GM19351 (cell line): Measurements from ENCODE around the gene DOCK9.
"Not testable (repeated sequence)": the region's sequence is repeated elsewhere in the genome, so short reads cannot be mapped to it uniquely, and the experiment has no call there.

Source experiments
- ATAC-seq: cut with Tn5 transposase; IDR thresholded peaks from one replicate; pipeline ENCODE4 v1.9.1; 2021; ENCODE audit warnings: mild to moderate bottlenecking, moderate library complexity; ENCODE audit not compliant: unreplicated experiment

Gene DOCK9

DNA sequence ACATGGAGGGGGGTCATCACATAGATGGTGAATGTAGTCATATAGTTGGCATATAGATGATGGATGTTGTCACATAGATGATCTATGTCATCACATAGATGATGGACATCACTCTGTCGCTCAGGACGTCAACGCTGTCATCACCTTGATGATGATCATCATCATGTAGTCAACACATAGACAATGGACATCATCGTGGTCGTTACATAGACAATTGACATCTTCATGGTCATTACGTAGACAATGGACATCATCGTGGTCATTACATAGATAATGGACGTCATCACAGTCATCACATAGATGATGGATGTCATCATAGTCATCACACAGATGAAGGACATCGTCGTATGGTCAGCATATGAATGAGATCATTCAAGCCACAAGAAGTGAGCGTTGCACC, 196.8 kb downstream of the DOCK9 start:
- ATAC-seq = no peak

GRCh38 chr13:98780451-98780850, 197.4 kb downstream of the DOCK9 start:
- no peak for ATAC-seq

- ATAC-seq = no peak
Measured at GRCh38 chr13:98779695-98780094, 198.2 kb downstream of the DOCK9 start.

GRCh38 chr13:98778749-98779148, 199.1 kb downstream of the DOCK9 start:
- ATAC-seq = no peak

GRCh38 chr13:98776644-98777043, 201.2 kb downstream of the DOCK9 start:
- ATAC-seq = no peak

DNA sequence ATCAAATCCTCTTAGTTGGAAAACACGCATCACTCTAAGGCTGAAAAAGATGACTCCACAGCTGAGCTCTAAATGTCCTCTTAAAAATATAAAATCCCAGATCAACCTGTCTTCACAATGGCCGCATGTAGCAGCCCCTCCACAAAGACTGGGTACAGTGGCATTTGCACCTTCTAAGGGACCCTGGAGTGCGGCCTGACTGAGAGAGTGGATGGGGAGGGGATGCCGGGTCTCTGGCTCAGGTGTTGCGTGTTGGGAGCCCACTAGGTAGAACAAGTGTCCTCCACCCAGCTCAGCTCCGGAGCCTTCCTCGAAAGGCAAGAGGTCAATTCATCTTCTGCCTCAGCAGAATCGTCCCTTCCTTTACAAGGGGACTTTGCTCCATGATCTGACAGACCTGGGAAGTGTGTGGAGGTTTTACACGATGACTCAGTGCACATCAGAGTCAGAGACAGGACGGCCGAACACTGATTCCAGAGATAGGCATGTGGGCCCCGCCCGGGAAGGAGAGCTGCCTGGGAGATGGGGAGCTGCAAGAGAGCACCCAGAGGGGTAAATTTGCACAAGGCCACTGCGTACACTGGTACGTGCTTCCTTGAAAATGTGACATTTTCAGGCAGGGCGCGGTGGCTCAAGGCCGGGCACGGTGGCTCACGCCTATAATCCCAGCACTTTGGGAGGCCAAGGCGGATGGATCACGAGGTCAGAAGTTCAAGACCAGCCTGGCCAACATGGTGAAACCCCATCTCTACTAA, 201.8 kb downstream of the DOCK9 start:
- no peak for ATAC-seq

DNA sequence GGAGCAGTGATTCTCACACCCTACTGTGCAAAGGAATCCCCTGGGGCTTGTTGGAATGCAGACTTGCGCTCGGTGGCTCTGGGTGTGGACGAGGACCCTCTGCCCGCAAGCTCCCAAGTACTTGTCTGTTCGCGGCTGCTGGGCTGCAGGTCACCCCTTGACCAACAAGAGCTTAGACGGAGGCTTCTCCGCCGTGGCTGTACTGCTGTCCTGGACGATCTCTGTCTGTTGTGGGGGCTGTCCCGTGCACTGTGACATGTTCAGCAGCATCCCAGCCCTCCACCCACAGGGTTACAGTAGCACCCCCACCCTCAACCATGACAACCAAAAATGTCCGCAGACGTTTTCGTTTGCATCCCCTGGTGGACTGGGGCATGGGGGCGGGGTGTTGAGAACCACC, 202.5 kb downstream of the DOCK9 start:
- ATAC-seq = no peak

DNA sequence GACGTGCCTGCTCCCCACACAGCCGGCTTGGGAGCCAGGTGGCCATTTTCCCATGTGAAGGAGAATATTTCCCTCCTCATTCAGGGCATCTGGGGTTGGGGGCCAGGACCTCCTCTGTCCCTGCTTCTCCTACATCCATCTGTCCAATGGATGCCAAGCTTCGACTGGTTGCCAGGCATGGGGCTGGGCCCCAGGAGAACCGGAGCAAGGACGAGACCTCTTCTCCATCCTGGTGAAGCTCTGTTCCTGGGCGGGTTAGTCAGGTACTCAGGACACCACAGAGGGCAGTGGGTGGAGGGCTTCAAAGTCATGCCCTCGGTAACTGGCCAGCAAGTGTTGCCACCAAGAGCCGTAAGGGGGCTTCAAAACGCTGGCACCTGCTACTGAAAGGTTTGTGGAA, 203.1 kb downstream of the DOCK9 start:
- ATAC-seq = no peak

DNA sequence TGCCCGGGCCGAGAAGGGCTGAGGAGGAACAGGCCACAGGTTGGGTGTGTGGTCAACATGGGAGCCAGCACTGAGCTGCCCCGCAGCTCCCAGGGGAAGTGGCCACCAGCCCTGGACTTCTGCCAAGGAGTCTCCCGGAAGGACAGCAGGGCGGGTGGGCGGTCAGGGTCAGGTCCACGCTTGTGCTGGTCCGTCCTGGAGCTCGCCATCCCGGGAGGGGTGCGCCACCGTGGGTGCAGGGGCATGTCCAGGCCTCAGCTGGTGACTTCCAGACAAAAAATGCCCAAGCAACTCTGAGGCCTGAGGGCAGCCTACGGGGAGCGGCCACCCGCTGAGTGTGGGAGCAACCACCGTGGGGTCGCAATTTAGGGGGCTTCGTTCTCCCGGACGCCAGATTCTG, 203.9 kb downstream of the DOCK9 start:
- ATAC-seq = no peak

GRCh38 chr13:98772794-98773452, 204.9 kb downstream of the DOCK9 start:
- ATAC-seq = no peak

DNA sequence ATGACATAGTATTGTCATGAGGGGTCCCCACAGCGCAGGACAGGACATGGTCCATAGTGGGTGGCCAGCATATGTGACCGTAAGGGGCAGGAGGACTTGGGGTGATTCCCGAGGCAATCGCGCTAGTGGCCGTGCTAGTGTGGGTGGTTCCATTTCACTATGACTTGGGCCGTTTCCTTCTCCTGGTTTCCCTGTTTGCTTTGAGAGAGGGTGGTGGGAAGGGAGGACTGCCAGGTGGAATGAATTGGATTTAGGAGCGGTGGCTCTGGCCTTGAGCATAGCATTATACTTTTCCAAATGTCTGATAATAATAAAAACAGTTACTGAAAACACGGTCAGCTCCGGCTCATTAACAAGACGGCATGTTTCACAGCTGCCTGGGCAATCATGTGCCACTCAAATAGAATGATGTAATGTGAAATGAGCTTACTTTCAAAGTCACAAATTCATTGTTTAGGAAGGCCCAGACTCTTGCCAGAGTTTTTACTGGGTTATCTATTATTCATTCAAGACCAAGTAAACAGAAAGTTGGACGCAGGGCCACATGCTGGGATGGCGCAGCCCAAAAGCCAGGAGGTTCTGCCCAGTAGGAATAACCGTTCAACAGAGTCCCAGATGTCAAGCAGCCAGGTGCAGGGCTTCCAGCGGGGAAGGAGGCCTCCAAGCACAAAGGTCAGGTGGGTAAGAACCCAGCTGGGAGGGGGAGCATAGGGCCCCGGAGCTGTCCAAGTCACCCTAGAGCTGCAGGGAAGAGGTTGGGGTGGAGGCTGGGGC, 205.8 kb downstream of the DOCK9 start:
- ATAC-seq = no peak

- ATAC-seq = no peak
Measured at GRCh38 chr13:98769736-98770135, 208.1 kb downstream of the DOCK9 start.

DNA sequence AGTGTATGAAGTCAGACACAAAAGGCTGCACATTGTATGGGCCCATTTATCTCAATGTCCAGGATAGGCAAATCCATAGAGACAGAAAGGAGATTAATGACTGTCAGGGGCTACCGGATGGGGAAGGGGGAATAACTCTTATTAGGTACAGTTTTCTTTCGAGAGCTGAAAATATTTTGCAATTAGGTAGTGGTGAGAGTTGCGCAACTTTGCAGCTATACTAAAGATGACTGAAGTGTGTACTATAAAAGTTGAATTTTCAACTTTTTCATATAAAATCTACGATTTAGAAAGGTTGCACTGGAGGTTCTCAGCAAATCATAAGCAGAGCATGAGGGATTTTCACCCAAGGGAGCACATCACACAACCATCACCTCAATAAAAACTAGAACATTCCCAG, 209.3 kb downstream of the DOCK9 start:
- no peak for ATAC-seq

GRCh38 chr13:98766697-98767096, 211.2 kb downstream of the DOCK9 start:
- no peak for ATAC-seq

DNA sequence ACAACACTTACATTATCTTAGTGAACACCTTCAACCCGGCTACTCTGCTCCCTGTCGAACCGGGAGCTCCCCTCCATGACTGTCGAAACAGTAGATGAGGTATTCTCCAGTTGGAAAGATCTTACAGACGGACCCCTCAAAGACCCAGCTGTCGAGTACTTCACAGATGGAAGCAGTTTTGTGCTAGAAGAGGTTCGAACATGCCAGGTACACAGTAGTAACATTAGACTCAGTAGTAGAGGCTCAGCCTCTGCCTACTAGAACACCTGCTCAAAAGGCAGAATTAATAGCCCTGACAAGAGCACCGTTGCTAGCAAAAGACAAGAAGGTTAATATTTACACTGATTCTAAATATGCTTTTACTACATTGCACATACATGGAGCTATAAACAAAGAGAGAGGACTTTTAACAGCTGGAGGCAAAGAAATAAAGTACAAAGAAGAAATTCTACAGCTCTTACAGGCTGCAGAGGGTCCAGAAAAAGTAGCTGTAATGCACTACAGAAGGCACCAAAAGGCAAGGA, 211.8 kb downstream of the DOCK9 start:
- no peak for ATAC-seq

- peak; percentile 67 for ATAC-seq
Measured at GRCh38 chr13:98761986-98762616, 215.8 kb downstream of the DOCK9 start.

DNA sequence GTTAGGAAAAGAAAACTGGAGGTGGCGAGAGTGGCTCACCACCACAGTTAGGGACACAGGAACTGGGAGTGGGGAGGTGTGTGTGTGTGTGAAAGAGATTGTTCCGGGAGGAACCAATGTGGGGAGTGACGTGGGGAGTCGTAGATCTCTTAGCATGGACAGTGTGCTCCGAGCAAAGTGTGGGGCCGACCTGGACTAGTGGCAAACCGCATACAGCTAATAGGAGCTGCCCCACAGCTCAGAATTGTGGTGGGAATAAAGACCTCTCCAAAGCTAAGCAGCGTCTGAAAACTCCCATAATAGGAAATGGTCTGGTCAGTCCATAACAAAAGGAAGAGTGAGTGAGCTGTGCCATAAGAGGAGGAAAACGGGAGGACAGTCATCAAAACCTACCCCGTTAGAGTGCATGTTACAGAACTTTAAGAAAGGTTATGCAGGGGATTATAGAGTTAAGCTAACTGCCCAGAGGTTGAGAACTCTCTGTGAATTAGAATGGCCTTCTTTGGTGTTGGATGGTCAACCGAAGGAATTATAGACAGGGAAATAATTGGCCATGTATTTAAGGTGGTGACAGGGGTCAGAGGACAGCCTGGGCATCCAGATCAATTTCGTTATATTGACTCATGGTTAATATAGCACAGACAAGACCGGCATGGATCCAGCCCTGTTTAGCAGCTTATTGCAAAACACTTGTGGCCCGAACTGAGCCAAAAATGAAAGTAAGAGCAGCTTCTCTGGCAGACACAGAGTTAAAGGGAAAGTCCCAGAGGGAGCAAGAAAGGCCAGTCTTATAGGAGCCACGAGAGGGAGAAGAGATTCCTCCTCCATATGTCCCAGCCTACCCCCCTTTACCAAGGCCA, 216.5 kb downstream of the DOCK9 start:
- ATAC-seq = peak; percentile 98

GRCh38 chr13:98755729-98756128, 222.1 kb downstream of the DOCK9 start:
- ATAC-seq = no peak

GRCh38 chr13:98755116-98755515, 222.7 kb downstream of the DOCK9 start:
- ATAC-seq = no peak

DNA sequence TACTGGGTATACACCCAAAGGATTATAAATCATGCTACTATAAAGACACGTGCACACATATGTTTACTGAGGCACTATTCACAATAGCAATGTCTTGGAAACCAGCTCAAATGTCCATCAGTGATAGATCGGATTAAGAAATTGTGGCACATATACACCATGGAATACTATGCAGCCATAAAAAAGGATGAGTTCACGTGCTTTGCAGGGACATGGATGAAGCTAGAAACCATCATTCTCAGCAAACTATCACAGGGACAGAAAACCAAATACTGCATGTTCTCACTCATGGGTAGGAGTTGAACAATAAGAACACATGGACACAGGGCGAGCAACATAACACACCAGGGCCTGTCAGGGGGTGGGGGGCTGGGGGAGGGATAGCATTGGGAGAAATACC, 223.4 kb downstream of the DOCK9 start:
- not testable (repeated sequence) for ATAC-seq
